Thyroid gland (tissue), 4 donors: ENCODE measurements around the gene NCBP3. TPM values are rescaled to one million over a fixed set of nuclear protein-coding genes. Genes with fewer than 3 reads are reported as not detected.

Source experiments
- DNase-seq, 2 donors: peaks; one replicate each; pipeline ENCODE4 v3.0.0-alpha.2; 2019
- H3K27ac ChIP-seq, 3 donors: fragments of 200-600 bp; sonication (generic); 1 replicate in 2 of 3; 2 replicates in 1 of 3; pipeline ENCODE4 v1.5.1; 2016 to 2019; ENCODE audit warnings: mild to moderate bottlenecking in 1 of 3, moderate library complexity in 1 of 3
- H3K27me3 ChIP-seq: fragments of 200-600 bp; sonication (generic); one replicate; pipeline ENCODE4 v1.5.1; 2019
- H3K36me3 ChIP-seq, 2 donors: fragments of 200-600 bp; sonication (generic); one replicate each; pipeline ENCODE4 v1.5.1; 2016 to 2019
- H3K4me1 ChIP-seq, 2 donors: fragments of 200-600 bp; sonication (generic); one replicate each; pipeline ENCODE4 v1.5.1; 2017 to 2019
- H3K4me3 ChIP-seq, 3 donors: fragments of 200-600 bp; sonication (generic); replicated peaks in 1 of 3; 1 replicate in 2 of 3; 2 replicates in 1 of 3; pipeline ENCODE4 v1.5.1; 2016; ENCODE audit warnings: mild to moderate bottlenecking in 1 of 3
- H3K9me3 ChIP-seq: fragments of 200-600 bp; sonication (generic); one replicate; pipeline ENCODE4 v1.5.1; 2017
- CTCF ChIP-seq, 6 experiments: fragments of 200-600 bp in 3 of 6; fragments of 450-650 bp in 3 of 6; sonication (generic) in 3 of 6; IDR thresholded peaks; one replicate each; pipeline ENCODE4 v1.5.1; 2016 to 2019; ENCODE audit warnings: antibody characterized with exemption in 6 of 6, mild to moderate bottlenecking in 2 of 6, inconsistent platforms in 1 of 6, moderate library complexity in 1 of 6
- POLR2A ChIP-seq, 2 donors: fragments of 450-650 bp; IDR thresholded peaks; one replicate each; pipeline ENCODE4 v1.6.1; 2017; ENCODE audit warnings: antibody characterized with exemption in 2 of 2, mild to moderate bottlenecking in 2 of 2, moderate library complexity in 1 of 2
- WGBS, 2 donors: methylation state at CpG; one replicate each; pipeline ENCODE4 v1.1.5; 2017; 5-methylcytosine and 5-hydroxymethylcytosine counted together
- intact Hi-C: fragments of 100-400 bp; cut with DNase I; formaldehyde crosslinking; loops from one replicate; pipeline ENCODE4 v1.15.1; 2023
- total RNA-seq, 4 donors: library from RNA; depleted of rRNA; stranded (reverse); fragments of >200 nt; gene quantifications; one replicate each; pipeline ENCODE4 v1.2.3, GENCODE V29; 2016

Gene NCBP3
- total RNA-seq, 4 donors from 2014 or later = 28.4 to 265 (median 36.1) TPM

GRCh38 chr17:3880983-3881382 lies 34.9 kb upstream of the NCBP3 start:
- Histone ChIP-seq H3K4me3 (no peak overlapping the region), H3K27ac (no peak overlapping the region), H3K27me3 (no peaks in the 10 kb centered on the region), H3K36me3 (peaks cover 0 to 11% of the 10 kb centered on the region in 2 donors), H3K4me1 (peaks cover 0 to 12% of the 10 kb centered on the region in 2 donors), H3K9me3 (no peaks in the 10 kb centered on the region)
- 96 to 99% methylated on average over 6 to 7 of the region's 7 CpGs for WGBS, 2 donors
- intact Hi-C loops = no loop called here
- TF ChIP-seq POLR2A (IDR thresholded peaks at IDR 0.05) = no peak
- TF ChIP-seq CTCF (IDR thresholded peaks at IDR 0.05) = no peak
- DNase-seq = no peak

- intact Hi-C loops = no loop called here
- TF ChIP-seq CTCF (IDR thresholded peaks at IDR 0.05) (no peak), POLR2A (IDR thresholded peaks at IDR 0.05) (no peak)
- H3K4me1 ChIP-seq = peaks cover 0 to 9% of the 10 kb centered on the region in 2 donors
- no peak overlapping the region for H3K27ac ChIP-seq
- no peaks in the 10 kb centered on the region for H3K27me3 ChIP-seq
- WGBS, 2 donors = 82 to 88% methylated on average over 16 to 22 of the region's 25 CpGs
- no peak for DNase-seq
- no peaks in the 10 kb centered on the region for H3K9me3 ChIP-seq
- no peak overlapping the region for H3K4me3 ChIP-seq
- H3K36me3 ChIP-seq = peaks cover 0 to 13% of the 10 kb centered on the region in 2 donors
Measured at GRCh38 chr17:3879591-3880417, 33.8 kb upstream of the NCBP3 start.

GRCh38 chr17:3879186-3879585 lies 33.1 kb upstream of the NCBP3 start:
- no peaks in the 10 kb centered on the region for H3K9me3 ChIP-seq
- no peaks in the 10 kb centered on the region for H3K27me3 ChIP-seq
- H3K27ac ChIP-seq = no peak overlapping the region
- no peak for TF ChIP-seq POLR2A (IDR thresholded peaks at IDR 0.05)
- no peak for TF ChIP-seq CTCF (IDR thresholded peaks at IDR 0.05)
- intact Hi-C loops = no loop called here
- 85 to 94% methylated on average over 5 of the region's 5 CpGs for WGBS, 2 donors
- H3K4me3 ChIP-seq = no peak overlapping the region
- DNase-seq = no peak
- H3K36me3 ChIP-seq = peaks cover 0 to 7% of the 10 kb centered on the region in 2 donors
- peaks cover 0 to 9% of the 10 kb centered on the region in 2 donors for H3K4me1 ChIP-seq

- Histone ChIP-seq H3K27ac (no peak overlapping the region), H3K4me1 (peaks cover 0 to 4% of the 10 kb centered on the region in 2 donors), H3K4me3 (no peak overlapping the region), H3K36me3 (peaks cover 5 to 15% of the 10 kb centered on the region in 2 donors), H3K9me3 (no peaks in the 10 kb centered on the region), H3K27me3 (no peaks in the 10 kb centered on the region)
- no peak for TF ChIP-seq CTCF (IDR thresholded peaks at IDR 0.05)
- TF ChIP-seq POLR2A (IDR thresholded peaks at IDR 0.05) = no peak
- intact Hi-C loops = no loop called here
- WGBS, 2 donors = 79 to 81% methylated on average over 8 of the region's 8 CpGs
- no peak for DNase-seq
Measured at GRCh38 chr17:3877220-3877619, 31.2 kb upstream of the NCBP3 start.

GRCh38 chr17:3875317-3875716 lies 29.3 kb upstream of the NCBP3 start:
- Histone ChIP-seq H3K9me3 (no peaks in the 10 kb centered on the region), H3K36me3 (peaks cover 5 to 15% of the 10 kb centered on the region in 2 donors), H3K4me3 (no peak overlapping the region), H3K4me1 (no peaks in the 10 kb centered on the region), H3K27me3 (no peaks in the 10 kb centered on the region), H3K27ac (no peak overlapping the region)
- DNase-seq = no peak
- intact Hi-C loops = no loop called here
- 95 to 96% methylated on average over 7 of the region's 7 CpGs for WGBS, 2 donors
- TF ChIP-seq POLR2A (IDR thresholded peaks at IDR 0.05) = no peak
